ENCODE data around the gene LARGE1.

- TF ChIP-seq CTCF (IDR thresholded peaks at IDR 0.05; ENCODE audit: low read depth, low read length) (no peak), MYC (IDR thresholded peaks at IDR 0.05; ENCODE audit: low read depth, low read length) (no peak), POLR2A (IDR thresholded peaks at IDR 0.05; ENCODE audit: extremely low read depth, insufficient read length) (no peak)
- TF ChIP-seq, protein P1, sequence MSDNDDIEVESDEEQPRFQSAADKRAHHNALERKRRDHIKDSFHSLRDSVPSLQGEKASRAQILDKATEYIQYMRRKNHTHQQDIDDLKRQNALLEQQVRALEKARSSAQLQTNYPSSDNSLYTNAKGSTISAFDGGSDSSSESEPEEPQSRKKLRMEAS (IDR thresholded peaks at IDR 0.05; ENCODE audit: low read depth, low read length), result no peak
Observed at GRCh38 chr22:33787645-33788456, 132.4 kb downstream of the LARGE1 start.

Measured in NB4 (cell line).